GM12874 (cell line): ENCODE data around the gene CNPY1.

Source experiments
- CTCF ChIP-seq: IDR thresholded peaks from 2 replicates; pipeline ENCODE4 v1.5.1; 2011; ENCODE audit warnings: low read depth, mild to moderate bottlenecking, control low read depth, low read length, moderate library complexity; ENCODE audit not compliant: insufficient read depth

The CNPY1 gene

GRCh38 chr7:155562106-155562505 is 15.7 kb upstream of the CNPY1 start:
- TF ChIP-seq CTCF, result no peak

- TF ChIP-seq CTCF, result no peak
Observed at GRCh38 chr7:155560982-155561686, 14.8 kb upstream of the CNPY1 start.

GRCh38 chr7:155560196-155560885 is 14.0 kb upstream of the CNPY1 start:
- no peak for TF ChIP-seq CTCF

- TF ChIP-seq CTCF, result no peak
Observed at GRCh38 chr7:155559519-155560108, 13.3 kb upstream of the CNPY1 start.

- no peak for TF ChIP-seq CTCF
Observed at GRCh38 chr7:155558961-155559360, 12.6 kb upstream of the CNPY1 start.

- no peak for TF ChIP-seq CTCF
Observed at GRCh38 chr7:155558351-155558750, 12.0 kb upstream of the CNPY1 start.

- TF ChIP-seq CTCF, result no peak
Observed at GRCh38 chr7:155557778-155558177, 11.4 kb upstream of the CNPY1 start.
